GM18517 (cell line): ENCODE data around the gene SPSB2.

ENCODE experiments used
- ATAC-seq: cut with Tn5 transposase; IDR thresholded peaks from one replicate; pipeline ENCODE4 v1.9.1; 2021; ENCODE audit warnings: mild to moderate bottlenecking, moderate library complexity; ENCODE audit not compliant: unreplicated experiment

The SPSB2 gene

DNA sequence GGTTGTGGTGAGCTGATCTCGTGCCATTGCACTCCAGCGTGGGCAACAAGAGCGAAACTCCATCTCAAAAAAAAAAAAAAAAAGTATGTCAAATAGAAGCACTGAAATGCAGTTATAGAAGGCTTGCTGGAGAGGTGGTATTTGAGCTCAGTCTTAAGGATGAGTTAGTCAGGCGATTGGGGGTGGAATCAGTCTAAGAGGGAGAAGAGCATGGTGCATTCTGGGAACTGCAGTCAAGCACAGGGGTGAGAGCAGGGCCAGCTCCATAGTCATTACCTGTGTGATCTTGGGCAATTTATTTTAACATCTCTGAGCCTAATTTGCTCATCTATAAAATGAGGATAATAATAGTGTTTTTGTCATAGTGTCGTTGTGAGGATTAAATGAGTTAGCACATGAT lies 38.2 kb downstream of the SPSB2 start:
- ATAC-seq = no peak

DNA sequence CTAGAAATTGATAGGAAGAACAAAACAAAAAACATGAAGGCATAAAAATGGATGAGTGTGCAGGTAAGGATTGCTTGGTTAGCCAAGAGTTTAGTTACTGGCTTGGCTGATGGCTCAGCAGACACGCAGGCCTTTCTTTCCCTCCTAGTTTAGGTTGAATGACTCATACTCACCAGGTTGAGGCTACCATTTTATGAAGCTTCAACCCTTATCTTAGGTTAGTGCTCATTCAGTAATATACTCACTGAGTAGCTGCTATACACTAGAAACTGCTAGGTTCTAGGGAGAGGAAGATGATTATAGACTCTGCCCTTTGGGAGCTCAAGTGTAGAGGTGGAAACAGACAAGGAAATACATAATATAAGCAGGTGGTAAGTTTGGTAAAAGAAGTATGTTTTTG lies 38.8 kb downstream of the SPSB2 start:
- no peak for ATAC-seq

DNA sequence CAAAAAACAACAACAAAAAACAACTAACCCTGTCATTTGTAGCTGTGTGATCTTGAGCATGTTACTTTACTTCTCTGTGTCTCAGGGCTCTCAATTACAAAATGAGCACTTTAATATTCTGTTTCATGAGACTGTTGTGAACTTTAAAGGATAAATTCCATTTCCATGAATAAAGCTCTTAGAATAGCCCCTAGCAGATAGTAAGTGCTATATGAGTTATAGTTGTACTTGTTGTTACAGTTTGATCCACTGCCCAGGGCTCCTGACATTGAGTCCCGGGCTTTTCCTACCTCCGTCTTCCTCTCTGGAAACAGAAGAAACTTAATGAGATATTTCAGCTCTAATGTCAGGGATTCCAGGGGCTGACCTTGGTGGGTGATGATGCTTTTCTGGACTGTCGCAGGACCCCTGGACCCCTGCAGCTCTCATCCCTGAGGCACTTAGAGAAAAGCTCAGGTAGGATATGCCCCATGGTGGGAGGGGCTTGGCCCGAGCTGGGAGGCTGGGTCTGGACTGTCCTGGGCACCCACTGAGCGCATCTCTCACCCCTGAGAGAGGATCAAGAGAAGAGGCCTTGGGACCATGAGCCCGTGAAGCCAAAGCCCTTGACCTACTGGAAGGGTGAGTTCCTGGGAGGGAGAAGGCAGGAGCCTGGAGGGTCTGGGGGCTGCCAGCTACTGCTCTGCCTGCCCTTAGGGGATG lies 39.8 kb downstream of the SPSB2 start:
- ATAC-seq = no peak

DNA sequence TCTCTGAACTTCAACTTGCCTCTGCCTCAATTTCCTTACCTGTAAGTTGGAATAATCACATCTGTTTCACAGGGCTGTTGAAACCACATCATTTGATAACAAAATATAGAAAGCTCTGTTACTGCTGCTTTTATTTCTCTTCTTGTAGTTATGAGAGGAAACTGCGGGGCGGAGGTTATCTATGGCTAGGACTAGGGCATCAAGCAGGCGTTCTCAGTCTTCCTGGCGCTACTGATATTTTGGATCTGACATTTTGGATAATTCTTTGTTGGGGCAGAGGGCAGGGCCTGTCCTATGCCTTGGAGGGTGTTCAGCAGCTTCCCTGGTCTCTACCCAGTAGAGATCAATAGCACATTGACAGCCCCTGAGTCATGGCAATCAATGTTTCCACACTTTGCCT lies 41.0 kb downstream of the SPSB2 start:
- no peak for ATAC-seq

DNA sequence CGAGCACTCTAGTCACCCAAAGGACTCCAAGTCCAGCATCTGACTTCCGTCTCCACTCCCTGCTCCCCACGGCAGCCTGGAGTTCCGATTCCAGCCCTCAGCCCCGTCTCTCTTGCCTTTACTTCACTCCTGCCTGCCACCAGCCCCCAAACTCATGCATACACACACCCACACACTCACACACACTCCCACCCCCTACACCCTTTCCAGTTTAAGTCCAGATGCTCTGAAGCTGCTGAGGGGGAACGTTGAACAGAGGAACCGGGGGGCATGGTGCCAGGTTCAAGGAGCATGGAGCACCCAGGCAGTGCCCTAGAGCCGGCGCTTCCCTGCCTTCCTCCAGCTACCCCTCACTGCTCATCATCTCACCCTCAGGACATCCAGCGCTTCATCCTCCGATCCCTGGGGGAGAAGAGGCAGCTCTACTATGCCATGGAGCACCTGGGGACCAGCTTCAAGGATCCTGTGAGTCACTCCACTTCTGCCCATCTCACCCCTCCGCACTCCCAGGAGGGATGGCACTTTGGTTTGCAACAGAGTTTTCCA lies 41.6 kb downstream of the SPSB2 start:
- ATAC-seq = no peak

DNA sequence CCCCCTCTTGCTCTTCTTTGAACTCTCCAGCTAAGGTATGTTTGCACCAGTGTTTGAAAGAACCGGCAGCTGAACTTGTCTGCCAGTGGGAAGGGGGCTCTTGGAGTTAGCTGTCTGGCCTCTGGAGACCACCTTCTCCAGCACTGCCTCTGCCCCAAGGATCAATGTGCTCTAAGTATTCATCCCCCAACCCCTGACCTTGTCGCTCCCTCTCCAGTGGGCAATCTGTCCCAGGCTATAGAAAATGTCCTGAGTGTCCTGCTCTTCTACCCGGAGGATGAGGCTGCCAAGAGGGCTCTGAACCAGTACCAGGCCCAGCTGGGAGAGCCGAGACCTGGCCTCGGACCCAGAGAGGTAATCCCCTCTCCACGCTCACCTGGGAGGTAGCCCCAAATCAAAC lies 42.1 kb downstream of the SPSB2 start:
- no peak for ATAC-seq

DNA sequence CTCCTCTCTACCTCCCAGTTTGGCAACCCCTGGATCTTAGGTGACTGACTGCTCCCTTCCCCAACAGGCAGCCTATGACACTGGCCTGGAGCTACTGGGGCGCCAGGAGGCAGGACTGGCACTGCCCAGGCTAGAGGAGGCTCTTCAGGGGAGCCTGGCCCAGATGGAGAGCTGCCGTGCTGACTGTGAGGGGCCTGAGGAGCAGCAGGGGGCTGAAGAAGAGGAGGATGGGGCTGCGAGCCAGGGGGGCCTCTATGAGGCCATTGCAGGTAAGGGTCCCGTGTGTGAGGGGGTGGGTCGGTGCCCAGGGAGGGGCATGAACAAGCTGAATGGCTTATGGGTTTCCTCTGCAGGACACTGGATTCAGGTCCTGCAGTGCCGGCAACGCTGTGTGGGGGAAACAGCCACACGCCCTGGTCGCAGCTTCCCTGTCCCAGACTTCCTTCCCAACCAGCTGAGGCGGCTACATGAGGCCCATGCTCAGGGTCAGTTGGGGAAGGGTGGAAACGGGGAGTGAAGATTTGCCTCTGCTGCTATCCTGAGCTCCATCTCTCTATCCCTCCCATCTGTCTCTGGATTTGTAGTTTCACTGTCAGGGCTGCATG lies 42.7 kb downstream of the SPSB2 start:
- ATAC-seq = no peak

DNA sequence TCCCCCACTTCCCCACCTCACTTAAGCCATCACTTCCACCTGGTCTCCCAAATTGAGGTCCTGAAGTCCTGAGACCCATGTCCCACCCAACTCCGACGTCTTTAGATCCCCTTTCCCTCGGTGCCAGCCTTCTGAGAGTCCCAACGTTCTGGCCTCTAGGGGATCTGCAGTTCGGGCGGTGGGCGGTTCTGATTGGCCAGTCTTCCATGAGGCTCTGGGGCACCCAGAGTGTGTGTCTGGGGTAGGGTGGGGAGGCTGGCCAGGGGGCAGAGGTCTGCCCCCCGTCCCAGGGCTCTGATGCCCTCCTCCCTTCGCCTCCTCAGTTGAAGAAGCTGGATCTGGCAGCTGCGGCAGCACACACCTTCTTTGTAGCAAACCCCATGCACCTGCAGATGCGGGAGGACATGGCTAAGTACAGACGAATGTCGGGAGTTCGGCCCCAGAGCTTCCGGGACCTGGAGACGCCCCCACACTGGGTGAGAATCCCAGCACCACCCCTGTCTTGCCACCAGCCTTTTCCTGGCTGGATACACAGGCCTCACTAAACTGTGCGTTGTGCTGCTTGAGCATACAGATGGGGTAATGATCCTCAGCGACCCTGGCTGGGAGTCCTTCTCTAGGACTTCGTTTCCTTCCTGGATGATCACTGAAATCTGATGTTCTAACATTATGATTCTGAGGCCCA lies 43.4 kb downstream of the SPSB2 start:
- no peak for ATAC-seq

DNA sequence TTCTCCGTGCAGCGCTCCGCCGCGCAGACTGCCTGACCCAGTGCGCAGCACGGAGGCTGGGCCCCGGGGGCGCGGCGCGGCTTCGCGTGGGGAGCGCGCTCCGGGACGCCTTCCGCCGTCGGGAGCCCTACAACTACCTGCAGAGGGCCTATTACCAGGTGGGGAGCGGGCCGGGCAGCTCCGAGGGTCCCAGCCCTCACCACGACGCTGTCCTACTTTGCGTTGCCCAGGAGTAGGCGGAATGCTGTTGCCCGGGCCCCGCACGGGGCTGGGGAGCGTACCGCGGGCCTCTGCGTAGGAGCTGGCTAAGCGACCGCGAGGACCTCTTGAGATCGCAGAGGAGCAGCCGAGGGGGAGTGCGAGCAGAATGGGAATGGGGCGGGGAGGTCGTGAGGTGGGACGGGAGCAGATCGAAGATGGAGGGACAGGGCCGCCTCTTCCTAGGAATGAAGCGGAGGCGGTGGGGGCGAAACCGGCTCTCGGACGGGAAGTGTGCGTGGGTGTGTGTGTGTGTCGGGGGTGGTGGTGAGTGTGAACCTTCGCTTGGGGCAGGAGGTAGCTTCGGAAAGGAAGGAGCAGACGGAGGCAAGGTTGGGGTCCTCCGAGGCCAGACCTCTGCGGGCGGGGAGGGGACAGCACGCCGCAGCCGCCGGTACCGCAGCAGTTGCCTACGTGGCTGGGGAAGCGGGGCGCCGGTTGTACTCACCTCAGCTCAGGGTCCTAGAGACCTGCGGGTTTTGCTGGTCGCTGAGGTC lies 44.1 kb downstream of the SPSB2 start:
- no peak for ATAC-seq

DNA sequence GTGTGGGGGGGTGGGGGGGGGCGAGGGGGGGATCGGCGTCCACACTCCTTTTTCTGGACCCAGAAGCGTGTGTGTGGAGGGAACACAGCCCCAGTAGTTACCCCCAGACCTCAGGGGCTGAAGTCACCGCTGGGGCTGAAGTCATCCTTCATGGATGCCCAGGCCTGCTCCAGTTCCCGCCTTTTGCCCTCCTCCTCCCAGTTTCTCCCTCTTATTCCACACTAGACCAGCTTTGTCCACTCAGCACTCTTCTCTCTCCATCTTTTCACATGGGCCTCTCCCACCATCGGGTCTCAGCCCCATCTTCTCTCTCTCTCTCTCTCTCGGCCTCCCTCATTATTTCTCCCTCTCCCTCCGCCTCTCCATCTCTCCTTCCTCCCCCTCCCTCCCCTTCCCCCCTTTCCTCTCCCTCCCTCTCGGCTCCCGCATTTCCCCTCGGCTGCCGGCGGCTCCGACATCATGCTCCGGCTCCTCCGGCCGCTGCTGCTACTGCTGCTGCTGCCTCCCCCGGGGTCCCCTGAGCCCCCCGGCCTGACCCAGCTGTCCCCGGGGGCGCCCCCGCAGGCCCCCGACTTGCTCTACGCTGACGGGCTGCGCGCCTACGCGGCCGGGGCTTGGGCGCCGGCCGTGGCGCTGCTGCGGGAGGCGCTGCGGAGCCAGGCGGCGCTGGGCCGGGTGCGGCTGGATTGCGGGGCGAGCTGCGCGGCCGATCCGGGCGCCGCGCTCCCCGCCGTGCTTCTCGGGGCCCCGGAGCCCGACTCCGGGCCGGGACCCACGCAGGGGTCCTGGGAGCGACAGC lies 44.9 kb downstream of the SPSB2 start, which contains the start of gene P3H3:
TSS of gene P3H3 (plus strand) at position 426 of the 799 bp plus-strand sequence. CDS start at position 460, 34 bp downstream.
- ATAC-seq = no peak

DNA sequence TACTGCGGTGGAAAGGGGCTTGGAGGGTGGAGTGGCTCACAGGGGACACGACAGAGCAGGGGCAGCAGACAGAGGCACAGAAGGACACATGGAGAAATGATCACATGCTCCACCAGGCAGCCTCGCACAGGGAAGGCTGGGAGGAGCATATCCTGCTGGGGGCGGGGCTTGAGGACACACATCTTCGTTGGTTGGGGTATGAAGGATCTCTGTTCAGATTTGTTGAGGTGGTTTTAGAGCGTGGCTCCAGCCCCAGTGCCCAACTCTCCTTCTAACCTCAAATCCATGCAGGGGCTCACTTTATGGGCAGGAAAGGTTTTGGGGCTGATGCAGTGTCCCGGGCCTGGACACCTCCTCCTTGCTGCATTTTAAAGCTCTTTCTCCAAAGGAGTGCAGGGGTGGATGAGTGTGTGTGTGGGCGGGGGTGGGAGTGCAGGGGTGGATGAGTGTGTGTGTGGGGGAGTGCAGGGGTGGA lies 45.6 kb downstream of the SPSB2 start:
- ATAC-seq = no peak

DNA sequence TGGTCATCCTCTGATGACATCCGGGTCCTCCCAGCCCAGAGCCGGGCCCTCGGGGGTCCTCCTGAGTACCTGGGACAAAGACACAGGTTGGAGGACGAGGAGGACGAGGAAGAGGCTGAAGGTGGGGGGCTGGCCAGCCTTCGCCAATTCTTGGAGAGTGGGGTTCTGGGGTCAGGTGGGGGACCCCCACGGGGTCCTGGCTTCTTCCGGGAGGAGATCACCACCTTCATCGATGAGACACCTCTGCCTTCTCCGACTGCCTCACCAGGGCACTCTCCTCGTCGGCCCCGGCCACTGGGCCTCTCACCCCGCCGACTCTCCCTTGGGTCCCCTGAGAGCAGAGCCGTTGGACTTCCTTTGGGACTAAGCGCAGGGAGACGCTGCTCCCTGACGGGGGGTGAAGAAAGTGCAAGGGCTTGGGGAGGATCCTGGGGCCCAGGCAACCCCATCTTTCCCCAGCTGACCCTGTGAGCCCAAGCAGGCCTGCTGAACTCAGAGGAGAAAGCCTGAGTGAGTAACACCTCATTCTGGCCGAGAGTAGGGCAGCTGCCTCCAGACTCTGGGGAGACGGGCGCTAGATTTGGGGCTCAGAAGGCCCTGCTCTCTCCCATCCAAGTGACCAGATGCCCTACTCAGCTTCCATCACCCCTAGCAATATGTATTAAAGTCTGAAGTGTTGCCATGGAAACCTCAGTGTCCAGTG lies 46.2 kb downstream of the SPSB2 start:
- ATAC-seq = no peak

DNA sequence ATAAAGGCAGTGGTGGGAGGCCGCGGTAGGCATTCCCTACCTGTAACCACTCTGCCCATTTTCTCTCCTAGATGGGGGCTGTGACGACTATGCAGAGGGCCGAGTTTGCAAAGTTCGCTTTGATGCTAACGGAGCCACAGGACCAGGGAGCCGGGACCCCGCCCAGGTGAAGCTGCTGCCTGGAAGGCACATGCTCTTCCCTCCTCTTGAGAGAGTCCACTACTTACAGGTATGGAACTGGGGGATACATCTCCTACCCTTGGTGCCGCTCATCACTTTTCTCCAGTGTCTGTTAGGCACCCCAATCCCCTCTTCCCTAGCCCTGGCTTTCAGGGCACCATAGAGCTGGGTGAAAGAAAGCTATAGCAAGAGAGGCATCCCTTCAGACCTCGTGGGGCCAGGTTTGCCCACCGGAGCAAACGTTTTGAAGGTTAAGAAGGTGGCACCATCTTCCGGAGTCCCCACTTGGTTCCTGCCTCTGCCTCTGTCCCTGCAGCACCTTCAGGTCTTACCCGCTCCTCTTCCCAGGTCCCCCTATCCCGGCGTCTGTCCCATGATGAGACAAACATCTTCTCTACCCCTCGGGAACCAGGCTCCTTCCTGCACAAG lies 46.9 kb downstream of the SPSB2 start:
- no peak for ATAC-seq

DNA sequence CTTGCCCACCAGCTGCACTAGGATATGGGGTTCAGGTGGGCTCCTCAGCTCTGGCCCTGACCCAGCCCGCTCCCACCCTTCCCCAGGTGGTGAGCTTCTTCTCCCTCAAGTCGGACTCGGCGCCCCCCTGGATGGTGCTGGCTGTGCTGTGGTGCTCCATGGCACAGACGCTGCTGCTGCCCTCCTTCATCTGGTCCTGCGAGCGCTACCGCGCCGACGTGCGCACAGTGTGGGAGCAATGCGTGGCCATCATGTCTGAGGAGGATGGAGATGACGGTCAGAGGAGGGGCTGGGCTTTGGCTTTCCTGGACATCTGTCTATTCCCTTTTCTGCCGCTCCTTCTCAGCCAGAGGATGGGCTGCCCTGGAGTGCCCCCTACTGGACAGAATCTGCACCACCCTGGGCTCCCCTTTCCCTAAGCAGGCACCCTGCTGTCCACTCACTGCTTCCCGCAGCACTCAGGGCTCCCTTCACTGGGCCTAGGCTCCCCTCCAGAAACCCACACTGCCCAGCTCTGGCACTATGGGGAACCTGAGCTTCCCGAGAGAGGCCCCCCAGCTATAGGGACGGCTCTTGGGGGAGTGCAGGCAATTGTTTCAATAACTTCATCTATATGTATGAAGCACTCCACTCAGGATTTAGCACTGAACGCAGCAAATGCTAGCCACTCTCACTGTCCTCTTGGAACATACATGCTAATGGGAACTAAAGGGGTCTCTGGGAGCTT lies 47.5 kb downstream of the SPSB2 start:
- no peak for ATAC-seq

DNA sequence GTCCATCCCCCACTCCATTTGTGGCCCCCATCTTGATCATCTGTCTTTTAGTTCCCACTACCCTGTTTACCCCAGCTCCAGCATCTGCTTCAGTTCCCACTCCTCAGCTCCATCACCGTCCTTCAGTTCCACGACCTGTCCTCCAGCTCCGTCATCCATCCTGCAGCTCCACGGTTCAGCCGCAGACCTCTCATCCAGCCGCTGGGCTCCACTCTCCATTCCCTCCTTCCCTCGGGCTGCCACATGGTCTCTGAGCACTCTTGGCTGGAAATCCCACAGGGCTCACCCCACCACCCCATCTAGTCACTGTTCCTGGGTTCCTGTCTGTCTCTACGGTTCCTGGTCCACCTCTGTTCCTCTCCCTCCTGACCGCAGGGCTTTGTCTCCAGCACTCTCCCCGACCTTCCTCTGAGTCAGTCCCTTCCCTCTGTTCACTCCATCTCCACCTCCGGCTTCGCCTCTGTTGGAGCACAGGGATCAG lies 48.2 kb downstream of the SPSB2 start:
- no peak for ATAC-seq

DNA sequence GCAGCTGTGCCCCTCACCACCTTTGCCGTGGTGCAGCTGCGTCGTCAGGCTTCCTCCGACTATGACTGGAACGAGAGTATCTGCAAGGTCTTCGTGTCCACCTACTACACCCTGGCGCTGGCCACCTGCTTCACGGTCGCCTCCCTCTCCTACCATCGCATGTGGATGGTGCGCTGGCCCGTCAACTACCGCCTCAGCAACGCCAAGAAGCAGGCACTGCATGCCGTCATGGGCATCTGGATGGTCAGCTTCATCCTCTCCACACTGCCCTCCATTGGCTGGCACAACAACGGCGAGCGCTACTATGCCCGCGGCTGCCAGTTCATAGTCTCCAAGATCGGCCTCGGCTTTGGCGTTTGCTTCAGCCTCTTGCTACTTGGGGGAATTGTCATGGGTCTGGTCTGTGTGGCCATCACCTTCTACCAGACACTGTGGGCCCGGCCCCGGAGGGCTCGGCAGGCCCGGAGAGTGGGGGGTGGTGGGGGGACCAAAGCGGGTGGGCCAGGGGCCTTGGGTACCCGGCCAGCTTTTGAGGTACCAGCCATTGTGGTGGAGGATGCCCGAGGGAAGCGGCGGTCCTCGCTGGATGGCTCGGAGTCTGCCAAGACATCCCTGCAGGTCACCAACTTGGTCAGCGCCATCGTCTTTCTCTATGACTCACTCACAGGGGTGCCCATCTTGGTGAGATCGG lies 48.9 kb downstream of the SPSB2 start:
- ATAC-seq = no peak

DNA sequence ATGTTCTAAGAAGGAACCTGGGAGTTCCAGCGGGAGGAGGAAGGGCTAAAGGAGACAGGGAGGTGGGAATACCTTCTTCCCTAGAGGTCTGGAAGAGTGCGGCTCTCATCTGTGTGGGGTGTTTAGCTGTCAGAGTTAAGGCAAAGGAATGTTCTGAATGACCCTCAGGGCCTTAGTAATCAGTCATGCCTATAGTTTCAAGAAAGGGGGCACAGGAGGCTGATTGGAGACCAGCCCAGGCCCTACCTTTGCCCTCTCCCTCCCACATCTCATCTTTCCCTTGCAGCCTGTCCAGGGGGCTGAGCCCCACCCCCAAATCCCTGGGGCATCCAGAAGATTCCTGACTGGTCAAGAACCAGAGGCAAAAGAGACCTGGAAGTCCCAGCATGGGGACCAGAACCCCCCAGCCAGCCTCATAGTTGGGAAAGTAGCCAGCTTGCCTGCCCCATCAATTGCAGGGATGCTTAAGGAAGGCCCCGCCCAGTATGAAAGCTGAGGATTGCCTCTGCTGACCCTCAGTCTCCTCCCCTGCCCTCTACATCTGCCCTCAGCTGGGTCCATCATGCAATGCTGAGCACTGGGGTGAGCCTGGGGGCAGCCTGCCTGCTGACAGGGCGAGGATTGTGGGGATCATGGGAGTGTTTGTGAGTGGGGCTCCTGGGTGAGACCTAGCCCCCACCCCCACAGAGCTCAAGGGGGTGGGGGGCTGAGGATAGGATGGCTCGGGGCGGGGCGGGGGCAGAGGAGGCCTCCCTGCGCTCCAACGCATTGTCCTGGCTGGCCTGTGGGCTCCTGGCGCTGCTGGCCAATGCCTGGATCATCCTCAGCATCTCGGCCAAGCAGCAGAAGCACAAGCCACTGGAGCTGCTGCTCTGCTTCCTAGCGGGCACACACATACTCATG lies 49.7 kb downstream of the SPSB2 start:
- no peak for ATAC-seq
